Astrocyte (in vitro differentiated cells and primary cell): ENCODE data around the gene ZNF45. TPM values are rescaled to one million over a fixed set of nuclear protein-coding genes. Genes with fewer than 3 reads are reported as not detected.
A peak's percentile ranks its signal among the peaks of the same experiment; 100 is the strongest.

Source experiments
- DNase-seq: peaks from one replicate; pipeline ENCODE4 v3.0.0-alpha.2; 2010; ENCODE audit warnings: low read depth
- FAIRE-seq: peaks from 2 replicates; lab custom pipeline; 2011; peaks lifted over from hg19 to GRCh38; lab: Jason Lieb, UNC
- H2AFZ ChIP-seq: 2 replicates; pipeline ENCODE4 v1.6.0; 2012; ENCODE audit warnings: low read depth, low read length, inconsistent platforms
- H3K27ac ChIP-seq: 2 replicates; pipeline ENCODE4 v1.5.1; 2011; ENCODE audit warnings: low read depth, low read length, inconsistent platforms
- H3K27me3 ChIP-seq: 2 replicates; pipeline ENCODE4 v1.6.0; 2011; ENCODE audit warnings: low read length, inconsistent platforms; ENCODE audit not compliant: insufficient read depth
- H3K36me3 ChIP-seq: 2 replicates; pipeline ENCODE4 v1.5.1; 2011; ENCODE audit warnings: low read length, inconsistent platforms; ENCODE audit not compliant: insufficient read depth
- H3K4me1 ChIP-seq: 2 replicates; pipeline ENCODE4 v1.5.1; 2011; ENCODE audit warnings: low read length, inconsistent platforms; ENCODE audit not compliant: insufficient read depth
- H3K4me2 ChIP-seq: 2 replicates; pipeline ENCODE4 v1.6.0; 2012; ENCODE audit warnings: low read length, inconsistent platforms
- H3K4me3 ChIP-seq: 2 replicates; pipeline ENCODE4 v1.5.1; 2011; ENCODE audit warnings: low read depth, mild to moderate bottlenecking, low read length, inconsistent platforms; ENCODE audit not compliant: insufficient read depth
- H3K79me2 ChIP-seq: 2 replicates; pipeline ENCODE4 v1.6.0; 2012; ENCODE audit warnings: mild to moderate bottlenecking, low read length, inconsistent platforms; ENCODE audit not compliant: insufficient read depth
- H3K9ac ChIP-seq: 2 replicates; pipeline ENCODE4 v1.6.0; 2012; ENCODE audit warnings: mild to moderate bottlenecking, low read length, inconsistent platforms
- H3K9me3 ChIP-seq: 2 replicates; pipeline ENCODE4 v1.5.1; 2012; ENCODE audit warnings: low read depth, mild to moderate bottlenecking, low read length, inconsistent platforms; ENCODE audit not compliant: insufficient read depth
- H4K20me1 ChIP-seq: 2 replicates; pipeline ENCODE4 v1.6.0; 2012; ENCODE audit warnings: low read length, inconsistent platforms; ENCODE audit not compliant: insufficient read depth
- H3K27ac Mint-ChIP-seq: one replicate; pipeline ENCODE4 v1.8.0; 2021; ENCODE audit warnings: mild to moderate bottlenecking, mixed read lengths; ENCODE audit not compliant: unreplicated experiment
- H3K27me3 Mint-ChIP-seq: one replicate; pipeline ENCODE4 v1.8.0; 2021; ENCODE audit warnings: low read depth, mixed read lengths; ENCODE audit not compliant: unreplicated experiment
- H3K36me3 Mint-ChIP-seq: one replicate; pipeline ENCODE4 v1.8.0; 2021; ENCODE audit warnings: low read depth, mixed read lengths; ENCODE audit not compliant: unreplicated experiment
- H3K4me1 Mint-ChIP-seq: one replicate; pipeline ENCODE4 v1.8.0; 2021; ENCODE audit warnings: low read depth, mixed read lengths; ENCODE audit not compliant: unreplicated experiment
- H3K4me3 Mint-ChIP-seq: one replicate; pipeline ENCODE4 v1.8.0; 2021; ENCODE audit warnings: mild to moderate bottlenecking, moderate library complexity, mixed read lengths; ENCODE audit not compliant: unreplicated experiment
- H3K9me3 Mint-ChIP-seq: one replicate; pipeline ENCODE4 v1.8.0; 2021; ENCODE audit warnings: mild to moderate bottlenecking, mixed read lengths; ENCODE audit not compliant: unreplicated experiment
- CTCF ChIP-seq: IDR thresholded peaks from 2 replicates; pipeline ENCODE4 v1.5.1; 2011; ENCODE audit warnings: low read depth, mild to moderate bottlenecking, inconsistent platforms, low read length, moderate library complexity; ENCODE audit not compliant: insufficient read depth
- EZH2 ChIP-seq: IDR thresholded peaks from 2 replicates; pipeline ENCODE4 v1.6.1; 2012; ENCODE audit warnings: mild to moderate bottlenecking, low read length, inconsistent platforms; ENCODE audit not compliant: insufficient read depth
- total RNA-seq: library from RNA; stranded (reverse); gene quantifications from 2 replicates; pipeline ENCODE4 v1.2.1, GENCODE V29; 2021

Gene ZNF45
- total RNA-seq, 1 donor from 2014 or later = 15.8 TPM

- H3K36me3 Mint-ChIP-seq = peaks cover 6% of the 10 kb centered on the region
- peak within 1 kb of the TSS; percentile 74 for H3K27ac ChIP-seq
- DNase-seq (peak; percentile 97), FAIRE-seq (peak; percentile 93)
- peak within 1 kb of the TSS; percentile 96 for H3K27ac Mint-ChIP-seq
- H3K4me3 Mint-ChIP-seq = peak within 1 kb of the TSS; percentile 99
- peak within 1 kb of the TSS; percentile 100 for H3K4me3 ChIP-seq
- no peak for TF ChIP-seq CTCF
- TF ChIP-seq EZH2 = no peak
- H3K9ac ChIP-seq = peak within 1 kb of the TSS; percentile 90
- H3K27me3 Mint-ChIP-seq = no peaks in the 10 kb centered on the region
- peak within 1 kb of the TSS; percentile 100 for H2AFZ ChIP-seq
- no peaks in the 10 kb centered on the region for H3K27me3 ChIP-seq
- peaks cover 7% of the 10 kb centered on the region for H3K4me1 ChIP-seq
- peaks cover 18% of the 10 kb centered on the region for H3K79me2 ChIP-seq
- no peaks in the 10 kb centered on the region for H3K4me1 Mint-ChIP-seq
- peaks cover 5% of the 10 kb centered on the region for H3K36me3 ChIP-seq
- H3K9me3 Mint-ChIP-seq = no peaks in the 10 kb centered on the region
- H4K20me1 ChIP-seq = no peaks in the 10 kb centered on the region
- H3K4me2 ChIP-seq = peak within 1 kb of the TSS; percentile 96
- no peaks in the 10 kb centered on the region for H3K9me3 ChIP-seq
Observed at GRCh38 chr19:43983912-43984686, 49.0 kb upstream of the ZNF45 start, which contains the start of gene ZNF155. Gene ZNF155 (plus strand): TSS chr19:43984188. CDS start chr19:43988544, 4,356 bp downstream.

GRCh38 chr19:43983544-43983911 lies 48.4 kb upstream of the ZNF45 start:
- Mint-ChIP-seq H3K36me3 (peaks cover 4% of the 10 kb centered on the region), H3K4me1 (no peaks in the 10 kb centered on the region), H3K4me3 (peak overlapping the region; percentile 99), H3K9me3 (no peaks in the 10 kb centered on the region), H3K27me3 (no peaks in the 10 kb centered on the region), H3K27ac (no peak overlapping the region)
- DNase-seq = no peak
- Histone ChIP-seq H3K4me2 (peak overlapping the region; percentile 96), H3K4me3 (peak overlapping the region; percentile 100), H4K20me1 (no peaks in the 10 kb centered on the region), H3K9ac (no peak overlapping the region), H2AFZ (peak overlapping the region; percentile 100), H3K4me1 (peaks cover 7% of the 10 kb centered on the region), H3K27me3 (no peaks in the 10 kb centered on the region), H3K27ac (peak overlapping the region; percentile 74), H3K9me3 (no peaks in the 10 kb centered on the region), H3K79me2 (peaks cover 18% of the 10 kb centered on the region), H3K36me3 (no peaks in the 10 kb centered on the region)
- TF ChIP-seq CTCF (no peak), EZH2 (no peak)
- FAIRE-seq = no peak

DNA sequence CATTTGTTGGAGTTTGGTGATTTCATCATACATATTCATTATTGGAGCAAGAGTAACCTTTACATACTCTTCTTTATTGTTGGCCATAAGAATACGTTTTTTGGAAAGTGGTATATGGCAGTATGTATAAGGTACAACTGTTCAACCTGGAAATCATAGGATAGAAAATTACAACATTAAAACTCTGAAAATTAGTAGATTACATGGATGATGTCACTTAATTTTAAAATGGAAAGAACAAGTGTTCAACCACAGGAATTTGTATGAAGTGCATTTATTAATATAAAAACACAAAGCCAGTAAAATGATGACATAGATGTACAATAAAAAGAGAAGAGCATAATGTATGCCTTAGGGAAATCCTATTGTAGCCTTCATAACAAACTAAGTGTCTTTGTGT lies 41.6 kb upstream of the ZNF45 start:
- H3K36me3 Mint-ChIP-seq = peaks cover 27% of the 10 kb centered on the region
- TF ChIP-seq CTCF (no peak), EZH2 (no peak)
- Histone ChIP-seq H3K9ac (no peak overlapping the region), H3K4me3 (no peak overlapping the region), H4K20me1 (no peaks in the 10 kb centered on the region), H3K4me2 (no peak overlapping the region), H3K27ac (no peak overlapping the region), H3K9me3 (peaks cover 3% of the 10 kb centered on the region), H3K4me1 (no peaks in the 10 kb centered on the region), H3K36me3 (no peaks in the 10 kb centered on the region), H3K27me3 (no peaks in the 10 kb centered on the region), H3K79me2 (no peaks in the 10 kb centered on the region), H2AFZ (no peak overlapping the region)
- H3K27me3 Mint-ChIP-seq = no peaks in the 10 kb centered on the region
- no peak for DNase-seq
- FAIRE-seq = no peak
- peaks cover 31% of the 10 kb centered on the region for H3K9me3 Mint-ChIP-seq
- H3K4me1 Mint-ChIP-seq = no peaks in the 10 kb centered on the region
- H3K4me3 Mint-ChIP-seq = no peak overlapping the region
- H3K27ac Mint-ChIP-seq = no peak overlapping the region
